Activated CD4-positive, alpha-beta T cell treated with anti-CD3 and anti-CD28 coated beads, Interleukin-2, amount 50 U/mL, for 1 hour (primary cell): ENCODE results near the gene NUBPL.
"Not testable (repeated sequence)": the region's sequence is repeated elsewhere in the genome, so short reads cannot be mapped to it uniquely, and the experiment has no call there.

Experiments
- DNase-seq: peaks from one replicate; pipeline ENCODE4 v3.0.0-alpha.2; 2020

Gene NUBPL

GRCh38 chr14:31827325-31827724 is 266.1 kb downstream of the NUBPL start:
- no peak for DNase-seq

DNA sequence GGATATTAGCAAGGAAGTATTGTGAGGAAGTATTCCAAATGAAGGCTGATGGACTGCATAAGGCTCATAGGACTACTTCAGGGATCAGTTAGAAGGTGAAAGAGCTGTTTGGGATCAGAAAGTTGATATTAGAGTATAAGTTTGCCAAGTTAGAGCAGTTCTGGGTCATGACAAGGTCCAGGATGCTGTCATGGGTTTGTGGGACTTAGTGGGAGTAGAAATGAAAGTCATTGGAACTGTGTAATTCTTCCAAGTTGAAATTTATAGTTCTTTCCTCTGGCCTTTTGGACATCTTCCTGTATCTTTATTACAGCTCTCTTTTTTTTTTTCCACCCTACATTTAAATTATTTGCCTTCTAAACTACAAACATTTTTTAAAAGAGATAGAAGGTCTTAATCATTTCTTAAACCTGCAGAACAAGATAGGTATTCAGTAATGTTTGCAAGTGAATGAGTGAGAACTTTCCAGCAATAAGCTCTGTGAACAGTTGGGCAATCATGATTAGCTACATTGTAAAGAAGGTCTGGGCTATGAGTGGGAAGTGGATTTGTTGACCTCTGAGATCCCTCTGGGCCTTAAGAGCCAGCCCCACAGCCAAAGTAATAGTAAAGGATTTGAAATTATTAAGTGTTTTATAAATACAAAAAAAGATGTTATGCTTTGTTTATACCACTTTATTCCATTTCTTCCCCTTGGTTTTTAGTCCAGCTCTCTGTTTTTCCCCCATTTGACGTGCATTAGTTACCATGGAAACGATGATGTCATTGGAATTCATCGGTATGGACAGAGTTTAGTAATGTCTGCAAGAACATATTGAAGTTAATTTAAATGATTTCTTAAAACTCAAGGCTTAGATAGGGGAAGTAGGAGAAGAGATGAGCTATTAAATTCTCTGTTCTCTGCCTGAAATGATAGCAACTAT is 268.0 kb downstream of the NUBPL start:
- DNase-seq: no peak

DNA sequence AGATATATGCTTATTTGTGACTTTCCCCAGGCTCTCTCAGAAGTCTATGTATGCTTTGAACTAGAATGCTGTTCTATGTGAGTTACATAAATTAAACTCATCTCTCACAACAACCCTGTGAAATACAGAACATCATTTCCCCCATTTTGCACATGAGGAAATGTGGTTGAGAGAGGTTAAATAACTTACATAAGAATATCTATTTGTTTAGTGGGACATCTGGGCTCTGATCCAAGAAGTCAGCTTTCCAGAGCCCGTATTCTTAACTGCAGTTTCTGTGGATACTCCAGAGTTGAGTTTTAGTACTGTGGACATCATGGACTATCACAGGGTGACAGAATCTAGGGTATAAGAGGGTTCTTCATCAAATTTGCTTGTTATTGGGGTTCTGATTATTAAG is 273.4 kb downstream of the NUBPL start:
- no peak for DNase-seq

- no peak for DNase-seq
These were observed 273.8 kb downstream of the NUBPL start for GRCh38 chr14:31835049-31835448.

GRCh38 chr14:31837031-31837430 is 275.8 kb downstream of the NUBPL start:
- no peak for DNase-seq

DNA sequence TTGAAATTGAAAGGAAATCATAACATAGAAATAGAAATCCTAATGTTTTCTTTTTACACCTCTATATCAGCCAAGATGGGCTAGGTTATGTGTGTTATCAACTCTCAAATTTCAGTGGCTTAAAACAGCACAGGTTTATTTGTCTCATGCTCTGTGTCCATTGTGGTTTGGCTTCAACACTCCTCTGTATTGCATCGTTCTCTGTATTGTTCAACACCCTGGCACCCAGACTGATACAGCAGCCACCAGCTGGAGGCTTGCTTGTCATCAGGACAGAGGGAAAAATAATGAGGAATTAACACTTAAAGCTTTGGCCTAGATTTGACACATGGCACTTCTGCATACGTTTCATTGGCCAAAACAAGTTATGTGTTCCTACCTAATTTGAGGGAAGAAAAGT is 281.7 kb downstream of the NUBPL start:
- DNase-seq: no peak

GRCh38 chr14:31843361-31844091 is 282.3 kb downstream of the NUBPL start:
- DNase-seq: no peak

DNA sequence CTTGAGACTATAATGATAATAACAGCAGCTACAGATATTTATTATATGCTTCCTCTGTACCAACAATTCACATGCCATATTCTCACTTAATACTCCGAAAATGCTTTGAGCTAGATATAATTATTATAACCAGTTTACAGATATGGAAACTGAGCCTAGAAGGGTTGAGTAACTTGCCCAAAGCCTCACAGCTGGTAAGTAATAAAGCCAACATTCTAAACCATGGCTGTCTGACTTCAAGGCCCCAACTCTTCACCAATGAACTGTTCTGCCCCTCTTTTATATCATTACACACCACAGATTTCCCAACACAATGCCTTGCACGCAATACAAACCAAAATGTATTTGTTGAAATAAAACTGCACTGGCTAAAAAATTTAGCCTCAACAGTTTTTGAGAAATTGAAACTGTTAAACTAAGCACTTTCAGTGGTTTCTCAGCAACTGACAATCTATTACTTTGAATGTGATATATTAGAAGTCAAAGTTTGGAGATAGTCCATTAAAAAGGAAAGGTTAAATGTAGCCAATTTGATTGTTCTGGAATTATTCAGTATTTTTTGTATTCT is 293.4 kb downstream of the NUBPL start:
- DNase-seq: no peak

DNA sequence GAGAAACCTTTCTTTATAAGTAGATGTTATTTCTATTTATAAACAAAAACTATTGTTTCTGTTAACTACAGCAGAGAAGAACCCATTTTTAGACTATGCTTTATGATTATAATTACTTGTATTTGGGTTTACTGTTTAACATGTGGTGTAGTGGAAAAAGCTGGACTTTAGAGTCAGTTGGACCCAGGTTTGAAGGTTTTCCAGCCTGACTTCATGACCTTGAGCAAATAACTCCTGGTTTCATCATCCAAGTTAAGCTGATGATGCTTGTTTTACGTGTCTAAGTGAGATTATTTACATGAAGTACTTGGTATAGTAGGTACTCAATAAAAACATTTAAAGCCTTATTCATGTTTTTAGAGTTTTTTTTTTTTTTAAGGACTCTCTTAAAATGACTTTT is 294.1 kb downstream of the NUBPL start:
- DNase-seq: no peak

- not testable (repeated sequence) for DNase-seq
These were observed 294.8 kb downstream of the NUBPL start for GRCh38 chr14:31856003-31856402.

DNA sequence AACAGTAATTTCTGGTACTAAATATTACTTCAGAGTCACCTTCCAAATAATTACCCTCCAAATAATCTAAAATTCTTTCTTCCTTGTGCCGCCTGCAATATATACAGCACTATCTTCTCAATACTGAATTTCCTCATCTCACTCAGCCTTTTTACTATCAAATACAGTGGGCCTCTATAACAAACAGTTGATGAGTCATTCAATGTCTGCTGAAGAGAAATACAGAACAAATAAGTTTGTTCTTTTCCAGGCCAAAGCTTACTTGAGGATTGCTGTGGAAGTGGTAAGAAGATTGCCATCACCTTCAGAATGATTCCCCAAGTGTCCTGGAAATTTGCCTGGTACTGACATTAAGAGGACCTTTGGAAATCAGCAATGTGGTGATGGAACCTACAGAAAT is 297.7 kb downstream of the NUBPL start:
- no peak for DNase-seq

- no peak for DNase-seq
These were observed 304.0 kb downstream of the NUBPL start for GRCh38 chr14:31864937-31865855.

- no peak for DNase-seq
These were observed 306.4 kb downstream of the NUBPL start for GRCh38 chr14:31867570-31867969.

DNA sequence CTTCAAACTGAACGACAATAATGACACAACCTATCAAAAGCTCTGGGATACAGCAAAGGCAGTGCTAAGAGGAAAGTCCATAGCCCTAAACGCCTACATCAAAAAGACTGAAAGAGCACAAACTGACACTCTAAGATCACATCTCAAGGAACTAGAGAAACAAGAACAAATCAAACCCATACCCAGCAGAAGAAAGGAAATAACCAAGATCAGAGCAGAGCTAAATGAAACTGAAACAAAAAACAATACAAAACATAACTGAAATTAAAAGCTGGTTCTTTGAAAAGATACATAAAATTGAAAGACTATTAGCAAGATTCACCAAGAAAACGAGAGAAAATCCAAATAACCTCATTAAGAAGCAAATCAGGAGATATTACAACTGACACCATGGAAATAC is 306.9 kb downstream of the NUBPL start:
- DNase-seq: not testable (repeated sequence)

- DNase-seq: no peak
These were observed 315.5 kb downstream of the NUBPL start for GRCh38 chr14:31876741-31877140.

GRCh38 chr14:31877255-31877798 is 316.1 kb downstream of the NUBPL start:
- DNase-seq: no peak

DNA sequence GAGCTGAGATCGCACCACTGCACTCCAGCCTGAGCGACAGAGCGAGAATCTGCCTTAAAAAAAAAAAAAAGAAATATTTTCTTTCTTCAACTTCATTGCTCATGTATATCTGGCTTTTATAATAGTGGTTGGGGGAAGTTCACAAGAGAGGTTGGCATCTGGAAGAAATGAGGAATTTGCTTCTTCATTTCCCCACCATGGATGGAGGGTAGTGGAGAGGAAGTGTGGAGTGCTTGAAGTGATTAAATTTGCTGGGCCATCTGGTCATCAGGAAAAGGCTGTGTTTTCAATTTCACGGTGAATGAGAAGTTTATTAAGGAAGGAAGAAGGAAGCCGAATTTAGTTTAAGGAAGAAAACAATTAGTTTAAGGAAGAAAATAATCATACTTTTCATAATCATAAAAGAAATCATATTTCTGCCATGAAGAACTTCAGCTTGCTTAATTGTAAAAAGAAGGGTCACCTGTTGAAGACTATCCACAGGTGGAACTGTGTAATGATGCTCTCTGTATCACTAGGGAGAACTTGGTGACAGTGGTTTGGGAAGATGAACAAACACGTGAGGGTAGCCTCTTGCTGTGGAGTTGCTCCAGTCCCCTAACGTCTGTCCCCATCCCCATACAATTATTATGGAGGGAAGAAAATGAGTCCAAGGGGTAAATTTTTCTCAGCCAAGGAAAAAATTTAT is 318.6 kb downstream of the NUBPL start:
- no peak for DNase-seq

- DNase-seq: no peak
These were observed 319.7 kb downstream of the NUBPL start for GRCh38 chr14:31880935-31881334.

DNA sequence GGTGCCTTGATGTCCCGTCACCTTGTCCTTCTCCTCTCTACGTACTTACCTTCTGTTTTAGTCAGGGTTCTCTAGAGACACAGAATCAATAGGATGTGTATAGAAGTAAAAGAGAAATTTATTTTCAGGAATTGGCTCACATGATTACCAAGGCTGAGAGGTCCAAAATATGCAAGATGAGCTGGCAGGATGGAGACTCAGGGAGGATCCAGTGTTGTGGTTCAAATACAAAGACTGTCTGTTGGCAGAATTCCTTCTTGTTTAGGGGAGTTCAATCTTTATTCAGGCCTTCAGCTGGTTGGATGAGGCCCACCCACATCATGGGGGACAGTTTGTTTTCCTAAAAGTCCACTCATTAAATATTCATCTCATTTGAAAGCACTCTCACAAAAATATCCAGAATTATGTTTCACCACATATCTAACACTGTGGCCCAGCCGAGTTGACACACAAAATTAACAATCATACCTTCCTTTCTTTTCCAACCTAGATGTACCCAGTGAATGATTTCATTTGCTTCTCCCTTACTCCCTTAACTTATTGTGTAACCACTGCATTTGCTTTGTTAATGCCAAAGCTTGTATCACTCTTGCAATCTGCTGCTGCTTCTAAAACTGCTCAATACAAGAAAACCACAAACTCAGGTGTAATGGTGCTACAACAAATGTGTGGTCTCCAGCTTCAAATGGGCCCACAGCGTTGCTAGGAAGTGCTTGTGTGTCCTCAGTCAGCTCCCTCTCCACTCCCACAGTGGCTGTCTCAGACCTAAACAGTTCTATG is 320.5 kb downstream of the NUBPL start:
- no peak for DNase-seq

DNA sequence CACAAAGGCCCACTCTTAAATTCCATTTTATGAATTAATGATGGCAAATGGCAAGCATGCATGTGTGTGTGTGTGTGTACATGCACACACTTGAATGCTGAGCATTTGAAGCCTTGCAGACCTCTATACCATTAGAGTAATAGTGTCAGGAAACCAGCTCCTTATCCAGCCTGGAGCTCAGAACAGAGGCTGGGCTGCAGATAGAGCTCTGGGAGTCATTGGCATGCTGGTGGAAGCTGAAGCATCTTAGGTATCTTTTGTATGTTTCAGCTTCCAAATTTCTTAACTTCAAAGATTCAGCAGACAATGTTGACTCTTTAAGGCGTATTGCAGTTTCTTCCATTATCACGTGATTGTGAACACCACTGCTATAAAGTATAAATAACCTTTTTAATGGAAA is 323.0 kb downstream of the NUBPL start:
- DNase-seq: no peak
